Bronchial smooth muscle cell (primary cell): Measurements from ENCODE around the gene UCP1. TPM values are rescaled to one million over a fixed set of nuclear protein-coding genes. Genes with fewer than 3 reads are reported as not detected.

Experiments
- total RNA-seq: library from RNA; depleted of rRNA; stranded (reverse); fragments of >200 nt; gene quantifications from 2 replicates; pipeline ENCODE4 v1.2.1, GENCODE V29; 2014

The UCP1 gene
- not detected in 2 replicates for total RNA-seq

DNA sequence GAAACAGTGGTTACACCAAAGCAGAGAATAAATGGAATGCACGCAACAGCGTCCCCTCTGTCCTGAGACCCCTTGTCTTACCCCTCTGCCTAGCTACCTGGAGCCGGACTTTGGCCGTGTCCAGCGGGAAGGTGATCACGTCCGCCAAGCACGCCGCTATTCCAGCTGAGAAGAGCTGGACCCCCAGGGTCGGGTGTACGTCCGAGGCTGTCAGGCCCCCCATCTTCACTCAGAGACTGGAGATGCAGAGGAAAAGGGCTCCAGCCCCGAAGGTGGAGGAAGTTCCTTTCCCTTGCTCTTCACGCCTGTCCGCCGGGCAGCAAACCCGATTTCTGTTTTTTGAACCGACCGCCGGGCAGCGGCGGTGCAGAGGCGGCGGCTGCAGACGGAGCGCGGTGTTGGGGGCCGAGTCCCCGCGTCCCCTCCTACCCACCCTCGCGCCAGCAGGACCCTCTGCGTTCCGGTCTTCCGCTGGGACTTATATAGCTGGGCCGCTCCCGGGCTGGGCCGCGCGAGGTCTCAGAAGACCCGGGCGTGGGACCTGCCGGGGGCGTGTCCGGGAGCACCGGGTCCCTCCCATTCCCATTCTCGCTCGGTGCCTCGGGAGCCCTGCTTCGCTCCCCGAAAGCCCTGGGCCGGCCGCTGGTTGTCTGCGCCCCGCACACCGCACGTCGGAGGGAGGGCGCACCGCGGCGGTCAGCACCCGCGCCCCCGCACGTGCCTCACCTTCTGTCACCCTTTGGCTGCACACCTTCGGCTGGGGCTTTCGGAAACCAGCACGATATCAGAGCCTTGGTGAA lies at the start of gene UCP1:
Gene UCP1, minus strand, starts transcription at position 455 of the 800 bp plus-strand sequence. Its CDS starts 232 bp downstream, at position 223.

GRCh38 chr4:140523857-140524742 lies 44.7 kb downstream of the UCP1 start, which contains the start of gene ELMOD2:
TSS of gene ELMOD2 (plus strand) at chr4:140524168. CDS start at chr4:140525429, 1,261 bp downstream.

Other genes with a start within 250 kb of the UCP1 start
- 16.8 and 44.4 TPM in 2 replicates for gene SCOC, start 195.3 kb downstream of the UCP1 start, total RNA-seq
- gene CLGN, start 141.3 kb downstream of the UCP1 start, total RNA-seq, result 0.26 and 17.3 TPM in 2 replicates
- not detected in 2 replicates for gene MGAT4D, start 70.7 kb downstream of the UCP1 start, total RNA-seq
- 12.7 and 22.5 TPM in 2 replicates for gene ELMOD2, start 44.8 kb downstream of the UCP1 start, total RNA-seq
- 22.4 and 22.8 TPM in 2 replicates for gene TBC1D9, start 187.4 kb upstream of the UCP1 start, total RNA-seq